Keratinocyte (primary cell): ENCODE results near the gene VPS9D1. TPM values are rescaled to one million over a fixed set of nuclear protein-coding genes. Genes with fewer than 3 reads are reported as not detected.

Source experiments
- DNase-seq: peaks from one replicate; pipeline ENCODE4 v3.0.0-alpha.2; 2011; ENCODE audit warnings: low read depth, missing footprints, low spot score
- FAIRE-seq: peaks from 2 replicates; lab custom pipeline; 2011; peaks lifted over from hg19 to GRCh38; lab: Jason Lieb, UNC
- H2AFZ ChIP-seq: 2 replicates; pipeline ENCODE4 v1.6.0; 2012; ENCODE audit warnings: low read length, control low read depth, inconsistent platforms; ENCODE audit not compliant: control insufficient read depth
- H3K27ac ChIP-seq: 2 replicates; pipeline ENCODE4 v1.5.1; 2011; ENCODE audit warnings: low read length; ENCODE audit not compliant: control insufficient read depth, insufficient read depth
- H3K27me3 ChIP-seq: 3 replicates; pipeline ENCODE4 v1.6.0; 2011; ENCODE audit warnings: low read length; ENCODE audit not compliant: control insufficient read depth, insufficient read depth; ENCODE audit errors: extremely low read depth
- H3K36me3 ChIP-seq, 2 experiments: 2 replicates in 1 of 2; 3 replicates in 1 of 2; pipeline ENCODE4 v1.5.1; 2011; ENCODE audit warnings: low read length in 2 of 2, mild to moderate bottlenecking in 1 of 2; ENCODE audit not compliant: control insufficient read depth in 2 of 2, insufficient read depth in 2 of 2; ENCODE audit errors: extremely low read depth in 1 of 2
- H3K4me1 ChIP-seq: 3 replicates; pipeline ENCODE4 v1.5.1; 2011; ENCODE audit warnings: low read length; ENCODE audit not compliant: control insufficient read depth, insufficient read depth; ENCODE audit errors: extremely low read depth
- H3K4me2 ChIP-seq: 3 replicates; pipeline ENCODE4 v1.6.0; 2011; ENCODE audit warnings: low read depth, low read length; ENCODE audit not compliant: control insufficient read depth, insufficient read depth; ENCODE audit errors: extremely low read depth
- H3K4me3 ChIP-seq, 3 experiments: fragments of 200-600 bp in 1 of 3; sonication (generic) in 1 of 3; 2 replicates in 2 of 3; 3 replicates in 1 of 3; pipeline ENCODE4 v1.5.1; 2011 to 2016; ENCODE audit warnings: low read length in 3 of 3, mild to moderate bottlenecking in 3 of 3, control low read depth in 2 of 3, inconsistent platforms in 1 of 3, low read depth in 1 of 3, mixed read lengths in 1 of 3, mixed run types in 1 of 3, moderate library complexity in 1 of 3; ENCODE audit not compliant: control insufficient read depth in 2 of 3, insufficient read depth in 2 of 3; ENCODE audit errors: extremely low read depth in 1 of 3
- H3K79me2 ChIP-seq: 2 replicates; pipeline ENCODE4 v1.6.0; 2012; ENCODE audit warnings: low read length; ENCODE audit not compliant: control insufficient read depth, insufficient read depth
- H3K9ac ChIP-seq: 3 replicates; pipeline ENCODE4 v1.6.0; 2011; ENCODE audit warnings: low read length; ENCODE audit not compliant: control insufficient read depth, insufficient read depth; ENCODE audit errors: extremely low read depth
- H3K9me1 ChIP-seq: 3 replicates; pipeline ENCODE4 v1.6.0; 2011; ENCODE audit warnings: low read length; ENCODE audit not compliant: control insufficient read depth, insufficient read depth; ENCODE audit errors: extremely low read depth
- H3K9me3 ChIP-seq: 2 replicates; pipeline ENCODE4 v1.5.1; 2012; ENCODE audit warnings: low read depth, low read length; ENCODE audit not compliant: control insufficient read depth
- H4K20me1 ChIP-seq: 3 replicates; pipeline ENCODE4 v1.6.0; 2011; ENCODE audit warnings: low read length; ENCODE audit not compliant: control insufficient read depth, insufficient read depth; ENCODE audit errors: extremely low read depth
- EZH2 ChIP-seq: IDR thresholded peaks from one replicate; pipeline ENCODE4 v1.6.1; 2012; ENCODE audit warnings: inconsistent platforms, mild to moderate bottlenecking, low read length, moderate library complexity
- dilution Hi-C: fragments of 300-500 bp; cut with MboI; formaldehyde crosslinking; loops from one replicate; pipeline ENCODE4 v1.7.0; 2020; ENCODE audit warnings: low sequenced_read_pairs; ENCODE audit not compliant: extremely low pct_ligation_motif_present
- polyA plus RNA-seq, 5 experiments: library from polyadenylated mRNA; depleted of rRNA in 3 of 5; stranded (reverse) in 3 of 5; stranded (forward) in 1 of 5; unstranded in 1 of 5; fragments of >200 nt; gene quantifications; 1 replicate in 1 of 5; 2 replicates in 3 of 5; 3 replicates in 1 of 5; pipeline versions ENCODE4 v1.2.1 to v1.2.3, GENCODE V29; 2011 to 2012; ENCODE audit warnings: missing spikeins in 2 of 5, low read depth in 1 of 5, low replicate concordance in 1 of 5
- TF ChIP-seq, protein P1 (sequence below), 3 experiments: IDR thresholded peaks in 1 of 3; conservative IDR thresholded peaks in 1 of 3; optimal IDR thresholded peaks in 1 of 3; 2 replicates in 2 of 3; 3 replicates in 1 of 3; pipeline versions ENCODE3 to v1.5.1; 2011; ENCODE audit warnings: low read length in 3 of 3, mild to moderate bottlenecking in 3 of 3, moderate library complexity in 2 of 3, control low read depth in 1 of 3, inconsistent platforms in 1 of 3; ENCODE audit not compliant: insufficient read depth in 2 of 3; ENCODE audit errors: extremely low read depth in 1 of 3

Gene VPS9D1
- polyA plus RNA-seq, 1 donor (not counting 4 experiments of a cell fraction or from before 2014, with no cell fraction given) = 1.6 TPM

DNA sequence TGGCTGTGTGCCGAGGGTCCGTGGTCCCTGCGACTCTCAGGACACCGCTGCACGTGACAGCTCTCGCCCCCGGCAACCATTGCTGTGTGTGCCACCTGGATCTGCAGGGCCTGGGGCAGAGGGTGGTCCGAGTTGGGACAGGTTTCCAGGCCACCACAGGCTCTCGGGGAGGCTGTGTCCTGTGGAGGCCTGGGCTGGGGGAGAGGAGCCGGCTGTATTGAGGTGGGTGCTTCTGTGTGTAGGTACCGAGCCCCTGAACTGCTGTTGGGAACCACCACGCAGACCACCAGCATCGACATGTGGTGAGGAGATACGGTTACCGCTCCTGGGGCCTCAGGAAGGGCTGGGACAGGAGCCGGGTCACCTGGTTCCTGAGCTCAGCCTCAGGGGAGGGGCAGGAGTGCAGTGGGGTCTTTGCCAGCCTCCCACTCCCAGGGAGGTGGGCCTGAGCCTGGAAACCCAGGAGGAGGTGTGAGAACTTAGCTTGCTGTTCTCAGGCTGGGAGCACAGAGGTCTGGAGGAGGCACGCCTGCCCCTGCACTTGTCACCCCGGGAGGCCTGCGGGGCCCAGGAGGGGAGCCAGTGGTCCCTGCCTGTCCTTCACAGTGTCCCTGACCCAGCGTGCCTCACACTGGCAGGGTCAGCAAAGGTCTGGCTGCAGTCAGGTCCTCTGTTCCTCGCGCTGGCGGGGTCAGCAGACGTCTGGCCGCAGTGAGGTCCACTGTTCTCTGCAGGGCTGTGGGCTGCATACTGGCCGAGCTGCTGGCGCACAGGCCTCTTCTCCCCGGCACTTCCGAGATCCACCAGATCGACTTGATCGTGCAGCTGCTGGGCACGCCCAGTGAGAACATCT, 26.5 kb downstream of the VPS9D1 start:
- Histone ChIP-seq H3K4me3 (no peak overlapping the region), H3K79me2 (peaks cover 7% of the 10 kb centered on the region), H3K4me2 (no peak overlapping the region), H3K9me1 (no peaks in the 10 kb centered on the region), H3K9me3 (no peaks in the 10 kb centered on the region), H3K9ac (no peak overlapping the region), H4K20me1 (no peaks in the 10 kb centered on the region), H3K27me3 (no peaks in the 10 kb centered on the region), H3K27ac (no peak overlapping the region), H2AFZ (no peak overlapping the region), H3K36me3 (peaks cover 33 to 44% of the 10 kb centered on the region in 2 experiments), H3K4me1 (no peaks in the 10 kb centered on the region)
- FAIRE-seq (no peak), DNase-seq (no peak)
- dilution Hi-C loops = no loop called here
- TF ChIP-seq, protein P1, sequence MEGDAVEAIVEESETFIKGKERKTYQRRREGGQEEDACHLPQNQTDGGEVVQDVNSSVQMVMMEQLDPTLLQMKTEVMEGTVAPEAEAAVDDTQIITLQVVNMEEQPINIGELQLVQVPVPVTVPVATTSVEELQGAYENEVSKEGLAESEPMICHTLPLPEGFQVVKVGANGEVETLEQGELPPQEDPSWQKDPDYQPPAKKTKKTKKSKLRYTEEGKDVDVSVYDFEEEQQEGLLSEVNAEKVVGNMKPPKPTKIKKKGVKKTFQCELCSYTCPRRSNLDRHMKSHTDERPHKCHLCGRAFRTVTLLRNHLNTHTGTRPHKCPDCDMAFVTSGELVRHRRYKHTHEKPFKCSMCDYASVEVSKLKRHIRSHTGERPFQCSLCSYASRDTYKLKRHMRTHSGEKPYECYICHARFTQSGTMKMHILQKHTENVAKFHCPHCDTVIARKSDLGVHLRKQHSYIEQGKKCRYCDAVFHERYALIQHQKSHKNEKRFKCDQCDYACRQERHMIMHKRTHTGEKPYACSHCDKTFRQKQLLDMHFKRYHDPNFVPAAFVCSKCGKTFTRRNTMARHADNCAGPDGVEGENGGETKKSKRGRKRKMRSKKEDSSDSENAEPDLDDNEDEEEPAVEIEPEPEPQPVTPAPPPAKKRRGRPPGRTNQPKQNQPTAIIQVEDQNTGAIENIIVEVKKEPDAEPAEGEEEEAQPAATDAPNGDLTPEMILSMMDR (optimal IDR thresholded peaks at IDR 0.05 in 1 of 3, IDR thresholded peaks at IDR 0.05 in 1 of 3, conservative IDR thresholded peaks at IDR 0.05 in 1 of 3; ENCODE audit: extremely low read depth in 1 of 3, insufficient read depth in 2 of 3, low read length in 3 of 3) = no peak
- no peak for TF ChIP-seq EZH2

DNA sequence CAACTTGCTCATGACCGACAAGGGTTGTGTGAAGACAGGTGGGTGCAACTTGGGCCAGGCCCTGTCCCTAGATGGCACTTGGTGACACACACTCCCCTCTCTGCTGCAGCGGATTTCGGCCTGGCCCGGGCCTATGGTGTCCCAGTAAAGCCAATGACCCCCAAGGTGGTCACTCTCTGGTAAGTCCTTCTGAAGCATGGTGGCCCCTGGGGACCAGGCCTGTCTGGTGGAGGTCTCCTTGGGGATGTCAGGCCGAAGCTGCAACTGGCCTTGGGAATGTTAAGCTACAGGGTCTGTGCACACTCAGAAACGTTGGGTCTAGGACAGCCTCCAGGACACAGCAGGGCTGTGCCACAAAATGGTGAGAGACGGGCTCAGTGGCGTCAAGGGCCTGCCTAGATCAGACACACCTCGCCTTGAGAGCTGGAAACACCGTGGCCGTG, 27.4 kb downstream of the VPS9D1 start:
- Histone ChIP-seq H4K20me1 (no peaks in the 10 kb centered on the region), H3K9ac (no peak overlapping the region), H3K27ac (no peak overlapping the region), H3K9me1 (no peaks in the 10 kb centered on the region), H3K9me3 (no peaks in the 10 kb centered on the region), H2AFZ (no peak overlapping the region), H3K4me3 (no peak overlapping the region), H3K4me1 (no peaks in the 10 kb centered on the region), H3K79me2 (peaks cover 13% of the 10 kb centered on the region), H3K36me3 (peaks cover 34 to 47% of the 10 kb centered on the region in 2 experiments), H3K27me3 (no peaks in the 10 kb centered on the region), H3K4me2 (no peak overlapping the region)
- DNase-seq (no peak), FAIRE-seq (no peak)
- no peak for TF ChIP-seq EZH2
- dilution Hi-C loops = no loop called here
